HG03558 (cell line): Measurements from ENCODE around the gene LRRC8D.

Experiments
- ATAC-seq: cut with Tn5 transposase; IDR thresholded peaks from one replicate; pipeline ENCODE4 v1.9.1; 2021; ENCODE audit warnings: moderate number of reproducible peaks; ENCODE audit not compliant: unreplicated experiment; ENCODE audit errors: extremely low read depth

The LRRC8D gene

DNA sequence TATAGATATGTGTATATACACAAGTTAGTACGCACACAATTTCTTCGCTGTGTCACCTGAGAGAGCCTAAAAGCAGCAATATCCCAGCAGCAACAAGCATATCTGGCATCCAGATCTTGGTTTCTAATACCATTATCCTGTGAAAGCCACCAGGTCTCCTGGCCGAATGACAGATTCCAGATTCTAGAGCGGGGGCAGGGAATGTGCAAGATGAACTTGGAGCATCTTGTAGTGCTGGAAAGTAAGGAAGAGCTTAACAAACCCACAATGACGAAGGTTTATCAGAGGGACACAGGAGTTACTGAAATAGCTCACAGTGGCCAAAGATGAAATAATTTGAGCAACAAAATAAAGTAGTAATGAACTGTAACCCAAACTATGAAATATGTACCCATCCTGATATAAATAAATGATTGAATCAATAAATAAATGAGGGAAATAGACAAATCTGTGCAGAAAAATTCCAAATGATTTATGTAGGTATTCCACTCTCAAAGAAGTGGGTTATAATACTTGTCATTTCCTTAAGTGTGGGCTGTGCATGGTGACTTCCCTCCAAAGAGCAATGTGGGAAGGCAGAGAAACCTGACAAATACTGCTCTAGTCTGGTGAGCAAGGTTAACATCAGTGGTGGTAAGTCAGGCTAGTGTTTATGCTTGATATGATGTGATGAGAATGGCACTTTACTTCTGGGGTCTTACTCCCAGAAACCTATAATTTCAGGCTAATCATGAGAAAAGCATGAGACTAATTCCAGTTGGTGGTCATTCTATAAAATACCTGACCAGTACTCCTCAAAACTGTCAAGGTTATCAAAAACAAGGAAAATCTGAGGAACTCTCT, 67.9 kb downstream of the LRRC8D start:
- no peak for ATAC-seq

DNA sequence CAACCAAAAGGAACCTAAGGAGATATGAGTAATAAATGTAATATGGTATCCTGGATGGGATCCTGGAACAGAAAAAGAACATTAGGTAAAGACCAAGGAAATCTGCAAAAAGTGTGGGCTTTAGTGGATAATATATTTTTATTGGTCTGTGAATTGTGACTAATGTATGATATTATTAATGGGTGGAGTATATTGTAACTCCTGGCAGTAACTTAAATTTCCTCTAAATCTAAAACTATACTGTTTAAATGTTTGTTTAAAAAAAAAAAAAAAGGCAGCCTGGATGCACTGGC, 68.4 kb downstream of the LRRC8D start:
- ATAC-seq = no peak

DNA sequence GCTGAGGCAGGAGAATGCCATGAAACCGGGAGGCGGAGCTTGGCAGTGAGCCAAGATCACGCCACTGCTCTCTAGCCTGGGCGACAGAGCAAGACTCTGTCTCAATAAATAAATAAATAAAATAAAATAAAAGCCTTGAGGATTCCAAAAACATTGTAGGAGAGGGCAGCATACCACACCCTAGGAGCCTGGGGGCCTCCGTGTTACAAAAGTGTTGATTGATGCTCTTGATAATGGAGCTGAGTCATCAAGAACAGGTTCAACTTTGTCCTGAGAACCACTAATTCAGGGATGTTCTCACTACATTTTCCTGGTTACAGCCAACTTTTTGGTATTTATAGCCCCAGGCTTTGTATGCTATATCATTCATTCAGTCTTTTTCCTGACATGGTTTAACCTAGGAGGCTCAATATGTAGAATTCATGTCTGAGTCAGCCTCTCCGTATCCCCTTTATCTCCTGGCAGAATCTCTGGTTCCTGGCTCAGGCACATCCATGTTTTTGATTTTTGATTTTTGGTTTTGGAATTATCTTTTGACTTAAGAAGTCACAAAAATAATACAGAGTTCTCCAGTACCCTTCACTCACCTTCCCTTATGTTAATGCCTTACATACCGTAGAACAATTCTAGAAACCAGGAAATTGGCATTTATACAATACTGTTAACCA, 69.4 kb downstream of the LRRC8D start:
- ATAC-seq = no peak

DNA sequence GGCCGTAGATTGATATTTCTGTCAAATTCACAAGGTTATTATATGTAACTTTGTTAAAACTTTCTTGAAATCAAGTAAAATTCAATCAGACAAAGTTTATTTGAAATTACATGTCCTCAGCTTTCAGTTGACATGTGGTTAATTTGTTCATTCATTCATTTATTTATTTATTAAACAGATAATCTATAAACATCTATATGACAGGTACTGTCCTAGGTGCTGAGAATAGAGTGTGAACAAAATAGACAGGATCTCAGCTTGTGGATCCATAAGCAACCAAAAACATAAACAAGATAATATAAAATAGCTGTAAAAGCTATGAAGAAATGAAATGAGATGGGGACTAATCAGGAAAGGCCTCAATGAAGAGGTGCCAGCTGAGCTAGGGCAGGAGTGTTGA, 72.0 kb downstream of the LRRC8D start:
- no peak for ATAC-seq

DNA sequence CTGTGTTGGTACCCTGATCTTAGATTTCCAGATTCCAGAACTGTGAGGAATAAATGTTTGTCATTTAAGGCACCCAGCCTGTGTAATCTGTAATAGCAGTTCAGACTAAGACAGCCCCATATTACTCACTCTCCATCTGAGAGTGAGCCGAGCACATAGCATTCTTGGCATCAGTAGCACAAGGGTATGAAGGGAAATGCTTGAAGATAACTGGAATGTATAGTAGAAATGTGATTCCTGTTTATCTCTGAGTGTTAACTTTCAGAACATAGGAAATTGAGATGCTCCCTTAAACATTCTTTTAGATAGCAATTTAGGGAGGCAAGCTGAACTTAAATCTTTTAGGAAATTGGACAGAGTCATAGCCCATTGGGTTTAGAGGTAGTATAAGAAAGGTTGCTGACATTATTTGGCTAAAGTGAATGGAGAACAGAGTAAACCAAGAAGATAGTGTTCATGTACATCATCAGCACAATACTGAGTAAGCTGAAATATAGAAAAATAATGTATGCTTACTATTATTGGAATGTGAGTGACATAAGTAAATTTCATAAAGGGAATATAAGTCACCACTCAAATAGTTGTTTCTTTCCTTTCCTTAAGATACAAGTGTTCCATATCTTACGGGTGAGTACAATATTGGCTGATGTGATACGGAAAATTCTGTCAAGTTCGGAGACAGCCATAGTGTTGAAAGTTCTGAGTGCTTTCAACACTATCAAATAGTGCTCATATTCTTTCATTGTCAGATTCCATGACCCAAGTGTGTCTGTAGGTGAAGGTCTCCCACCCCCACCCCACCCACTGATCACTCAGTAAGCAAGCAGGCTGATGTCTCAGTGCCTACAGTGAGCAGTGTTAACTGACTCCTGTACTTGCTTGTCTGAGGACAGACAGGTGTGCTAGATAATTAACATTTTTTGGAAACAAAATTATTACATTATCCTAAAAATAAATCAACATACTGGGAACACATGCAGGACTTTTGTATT, 73.7 kb downstream of the LRRC8D start:
- ATAC-seq = no peak

DNA sequence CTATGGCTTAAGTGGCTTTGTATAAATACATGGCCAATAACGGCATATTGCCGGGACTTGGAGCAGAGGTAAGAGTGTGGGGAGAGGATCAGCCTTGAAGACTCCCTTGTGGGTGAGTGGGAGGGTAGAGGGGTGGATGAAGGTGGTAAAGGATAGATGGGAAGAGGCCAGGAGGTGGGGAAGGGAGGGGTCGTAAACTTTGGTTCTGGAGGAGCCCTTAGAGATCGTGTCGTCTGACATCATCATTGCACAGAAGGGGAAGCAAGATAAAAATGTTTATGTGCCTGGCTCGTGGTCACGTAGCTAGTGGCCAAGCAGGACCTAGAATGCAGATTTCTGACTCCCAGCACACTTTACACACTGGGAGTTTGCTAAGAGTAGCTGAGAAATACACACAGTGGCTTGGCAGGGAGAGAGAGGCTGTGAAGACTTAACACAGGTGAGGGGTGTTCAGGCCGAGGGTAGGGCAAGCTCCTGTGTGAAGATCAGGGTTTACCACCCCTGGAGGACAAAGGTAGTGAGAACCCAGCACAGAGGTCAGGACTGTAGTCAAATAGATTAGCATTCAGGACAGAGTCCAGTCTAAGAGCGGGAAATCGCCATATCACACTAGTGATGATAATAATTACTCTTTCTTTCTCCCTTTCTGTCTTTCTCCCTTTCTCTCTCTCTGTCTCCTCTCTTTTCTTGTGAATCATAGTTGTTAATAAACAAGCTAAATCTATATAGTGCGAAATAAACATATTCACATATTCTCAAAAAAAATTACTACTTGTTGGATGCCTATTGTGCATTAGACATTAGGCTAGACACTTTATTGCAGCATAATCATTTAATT, 75.5 kb downstream of the LRRC8D start:
- ATAC-seq = no peak

DNA sequence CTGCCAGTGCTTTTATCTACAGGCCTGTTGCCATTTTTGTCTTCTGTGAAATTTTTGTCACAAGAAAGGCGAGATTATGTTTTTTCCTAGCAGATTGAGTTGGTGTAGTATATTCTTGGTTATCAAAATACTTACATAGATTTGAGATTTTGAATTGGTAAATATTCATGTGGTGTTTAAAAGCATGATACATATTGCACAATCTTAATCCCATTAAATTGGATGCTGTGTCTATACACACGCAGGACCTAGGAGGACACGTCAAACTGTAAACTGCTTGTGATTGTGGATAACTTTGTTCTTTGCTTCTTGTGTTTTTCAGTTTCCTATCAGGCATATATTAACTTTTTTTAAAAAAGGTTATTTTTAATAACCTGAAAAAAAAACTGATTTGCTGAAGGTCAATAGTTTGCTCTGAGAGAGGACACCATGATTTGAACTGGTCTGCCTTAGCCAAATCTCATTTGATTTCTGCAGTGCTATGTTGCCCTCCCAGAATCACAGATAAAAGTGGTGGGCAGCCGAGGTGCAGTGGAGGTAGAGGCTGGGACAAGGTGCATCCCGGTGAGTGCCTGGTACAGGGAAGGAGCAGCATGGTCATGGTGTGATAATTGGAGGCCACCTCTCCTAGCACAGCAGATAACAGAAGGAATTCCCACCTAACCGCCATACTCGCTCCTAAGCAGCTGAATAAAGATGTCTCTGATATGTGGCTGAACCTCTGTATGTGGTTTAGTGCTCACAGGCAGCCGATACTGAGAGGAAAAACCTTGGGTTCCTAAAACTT, 76.7 kb downstream of the LRRC8D start:
- no peak for ATAC-seq

DNA sequence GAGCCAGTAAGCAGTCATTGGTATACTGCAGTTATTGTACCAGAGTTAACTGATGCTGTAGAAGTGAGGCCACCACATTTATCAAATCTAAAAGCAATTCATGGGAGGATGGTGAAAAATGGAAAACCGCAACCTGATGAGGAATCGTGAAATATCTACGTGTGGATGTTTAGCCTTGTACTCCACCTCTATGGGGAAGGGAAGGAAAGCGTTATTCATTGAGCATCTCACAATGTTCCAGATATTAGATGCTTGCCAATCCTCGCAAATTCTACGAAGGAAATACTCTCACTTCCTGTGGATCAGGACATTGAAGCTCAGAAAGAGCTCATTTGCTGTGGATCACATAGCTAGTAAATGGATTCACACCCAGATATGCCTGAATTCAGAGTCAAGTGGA, 77.3 kb downstream of the LRRC8D start:
- ATAC-seq = no peak

DNA sequence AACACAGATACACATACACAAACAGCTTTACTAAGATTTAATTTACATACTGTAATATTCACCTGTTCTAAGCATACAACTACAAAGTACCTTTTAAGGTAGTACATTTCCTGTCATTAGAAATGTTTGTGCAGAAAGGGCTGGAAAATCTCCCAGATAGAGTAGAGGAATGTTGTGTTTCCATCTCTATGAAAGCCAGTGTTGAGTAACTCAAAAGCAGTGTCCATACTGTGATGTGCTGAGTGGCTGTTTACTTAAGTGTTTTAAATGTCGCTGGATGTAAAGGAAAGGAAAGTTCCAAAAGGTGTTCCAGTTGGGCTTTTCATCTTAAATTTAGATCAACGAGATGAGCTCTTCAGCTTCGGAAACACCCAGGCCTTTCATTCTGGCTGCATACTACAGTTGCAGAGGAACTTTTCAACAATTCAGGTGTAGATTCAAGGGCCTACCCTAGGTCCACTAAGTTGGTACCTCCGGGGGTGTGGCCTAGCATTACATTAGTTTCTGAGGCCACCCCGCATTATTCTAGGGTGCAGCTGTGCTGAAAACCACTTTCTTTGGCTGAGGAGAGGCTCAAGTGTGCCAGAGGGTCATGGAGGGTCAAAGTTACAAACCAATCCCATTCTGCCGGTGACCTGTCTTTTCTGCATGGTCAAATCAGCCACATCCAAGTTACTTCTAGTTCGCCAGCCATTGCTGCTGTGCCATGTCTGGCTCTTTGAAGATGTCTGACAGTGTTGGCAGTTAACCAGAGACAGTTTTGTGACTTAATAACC, 78.1 kb downstream of the LRRC8D start:
- ATAC-seq = no peak

DNA sequence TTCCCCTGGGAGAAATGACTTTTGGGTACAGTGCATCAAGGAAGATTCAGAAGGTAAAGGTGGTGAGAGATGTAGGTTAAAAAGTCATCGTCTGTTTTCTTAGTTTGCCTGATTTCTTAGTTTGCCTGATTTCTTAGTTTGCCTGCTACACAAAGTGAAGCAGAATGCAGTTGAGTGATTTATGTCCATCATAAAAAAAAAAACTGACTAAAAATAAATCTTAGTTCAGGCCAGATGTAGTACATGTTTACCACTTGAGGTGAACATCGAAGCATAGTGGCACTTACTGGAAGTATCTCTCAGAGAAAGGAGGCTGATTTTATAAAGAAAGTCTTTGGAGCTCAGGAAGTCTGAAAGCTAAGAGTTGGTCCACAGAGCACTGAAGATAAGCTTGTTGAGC, 79.5 kb downstream of the LRRC8D start:
- no peak for ATAC-seq

DNA sequence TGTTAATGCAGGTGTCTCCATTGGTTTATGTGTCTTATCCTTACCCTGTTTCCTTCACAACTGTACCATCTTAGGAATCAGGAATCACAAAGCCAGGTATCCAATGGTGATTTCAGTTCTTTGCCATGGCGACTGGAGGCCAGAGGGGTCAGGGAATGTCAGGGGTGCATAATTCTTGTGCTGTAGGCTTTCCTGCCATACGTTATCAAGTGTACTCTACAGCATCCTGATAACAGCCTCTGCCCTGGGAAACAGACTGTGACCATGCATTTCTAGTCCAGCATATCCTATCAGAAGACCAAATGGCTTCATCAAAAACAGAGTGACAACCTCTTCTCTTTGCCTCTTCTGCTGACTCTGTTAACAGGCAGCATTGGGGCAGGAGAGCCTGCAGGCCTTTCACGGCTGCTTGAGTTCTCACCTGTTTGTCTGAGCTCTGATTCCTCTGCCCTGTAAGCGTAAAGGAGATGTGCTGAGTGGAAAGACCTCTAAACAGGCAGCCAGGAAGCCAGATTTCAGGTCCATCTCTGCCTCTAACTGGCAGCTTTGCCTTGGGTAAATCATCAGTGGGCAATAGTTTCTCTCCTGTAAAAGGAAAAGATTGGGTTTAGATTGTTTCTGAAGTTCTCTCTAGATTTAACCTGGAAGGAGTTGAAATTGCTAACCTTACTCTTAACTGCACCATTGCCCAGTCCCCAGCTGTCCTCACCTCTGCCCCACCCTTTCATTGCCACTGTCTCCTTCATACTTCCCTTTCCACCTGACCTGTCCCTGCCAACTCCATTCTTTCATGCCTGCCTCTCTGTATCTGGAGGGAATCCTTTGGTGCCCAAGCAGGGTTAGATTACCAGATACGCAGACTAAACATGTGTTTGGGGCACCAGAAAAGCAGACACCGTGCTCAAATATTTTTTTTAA, 80.2 kb downstream of the LRRC8D start:
- ATAC-seq = no peak

DNA sequence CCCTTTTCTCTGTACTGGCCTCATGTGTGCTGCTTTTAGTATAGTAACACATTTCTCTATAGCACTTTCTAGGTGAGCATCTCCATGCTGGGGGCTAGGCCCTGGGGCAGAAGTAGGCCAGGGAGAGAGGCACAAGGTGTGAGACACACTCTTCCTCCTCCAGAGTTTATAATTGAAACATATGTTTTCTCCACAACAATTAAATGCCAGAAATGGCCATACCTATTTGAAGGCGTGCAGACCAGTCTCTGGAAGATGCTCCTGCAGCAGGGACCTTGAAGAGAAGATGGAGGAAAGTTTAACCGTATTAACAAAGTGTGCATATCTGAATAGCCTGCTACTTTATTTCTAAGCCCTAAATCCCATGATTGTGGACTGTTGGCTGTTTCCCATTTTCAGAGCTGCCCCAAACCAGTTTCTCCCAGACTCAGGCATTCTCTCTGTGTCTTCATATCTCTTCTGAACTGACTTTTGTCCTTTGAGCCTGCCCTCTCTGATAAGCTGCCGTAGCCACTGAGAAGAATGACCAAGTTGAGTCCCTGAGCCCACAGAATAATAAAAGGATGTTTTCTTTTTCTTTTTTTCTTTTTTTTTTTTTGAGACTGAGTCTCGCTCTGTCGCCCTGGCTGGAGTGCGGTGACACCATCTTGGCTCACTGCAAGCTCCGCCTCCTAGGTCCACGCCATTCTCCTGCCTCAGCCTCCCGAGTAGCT, 81.3 kb downstream of the LRRC8D start:
- ATAC-seq = no peak

DNA sequence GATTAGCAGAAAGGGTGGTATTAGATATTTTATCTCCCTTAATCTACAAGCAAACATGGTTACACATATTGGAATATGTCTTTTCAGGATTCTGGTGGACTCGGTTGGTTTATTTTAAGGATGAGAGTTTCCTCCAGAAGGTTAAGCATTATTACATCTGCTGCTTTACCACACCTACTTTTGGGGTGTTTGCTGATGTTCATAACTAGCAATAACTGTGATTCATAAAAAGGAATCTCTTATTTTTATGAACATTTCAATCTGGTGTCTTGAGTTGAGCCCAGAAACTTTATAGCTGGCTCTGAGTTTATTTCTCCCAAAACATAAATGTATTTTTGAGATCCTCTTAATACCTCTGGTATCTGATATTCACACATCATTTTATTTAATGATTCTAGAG, 82.7 kb downstream of the LRRC8D start:
- ATAC-seq = no peak

DNA sequence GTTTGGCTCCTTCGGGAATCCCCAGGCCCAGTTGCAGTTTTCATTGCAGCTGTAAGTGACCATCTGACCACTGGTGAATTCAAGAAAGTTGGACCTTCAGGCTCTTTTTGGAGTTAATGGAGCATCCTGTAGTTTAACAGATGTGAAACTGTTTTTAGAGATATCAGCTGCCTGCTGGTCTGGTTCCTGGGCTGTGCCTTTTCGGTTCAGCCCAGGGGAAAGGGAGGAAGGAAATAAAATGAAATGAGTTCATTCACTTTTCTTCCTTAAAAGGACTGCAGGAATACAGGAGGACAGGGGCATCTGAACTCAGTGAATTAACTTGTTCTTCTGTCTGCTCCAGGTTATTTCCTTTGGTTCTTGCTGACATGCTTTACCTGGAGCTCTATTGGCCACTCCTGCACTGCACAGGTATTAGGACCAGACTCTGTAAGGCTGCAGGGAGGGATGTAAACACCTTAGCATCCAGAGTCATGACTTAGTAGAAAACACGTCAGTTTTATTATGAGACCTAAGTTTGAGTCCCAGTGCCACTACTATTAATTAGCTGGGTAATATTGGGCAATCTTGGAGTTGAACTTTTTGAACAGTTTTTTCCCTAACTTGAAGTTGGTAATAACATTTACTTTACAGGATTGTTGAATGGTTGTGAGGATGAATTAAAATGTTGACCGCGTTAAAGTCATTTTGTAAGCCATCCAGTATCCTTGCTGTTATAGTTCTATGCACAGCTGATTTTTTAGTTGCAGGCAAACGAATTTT, 83.6 kb downstream of the LRRC8D start:
- no peak for ATAC-seq

DNA sequence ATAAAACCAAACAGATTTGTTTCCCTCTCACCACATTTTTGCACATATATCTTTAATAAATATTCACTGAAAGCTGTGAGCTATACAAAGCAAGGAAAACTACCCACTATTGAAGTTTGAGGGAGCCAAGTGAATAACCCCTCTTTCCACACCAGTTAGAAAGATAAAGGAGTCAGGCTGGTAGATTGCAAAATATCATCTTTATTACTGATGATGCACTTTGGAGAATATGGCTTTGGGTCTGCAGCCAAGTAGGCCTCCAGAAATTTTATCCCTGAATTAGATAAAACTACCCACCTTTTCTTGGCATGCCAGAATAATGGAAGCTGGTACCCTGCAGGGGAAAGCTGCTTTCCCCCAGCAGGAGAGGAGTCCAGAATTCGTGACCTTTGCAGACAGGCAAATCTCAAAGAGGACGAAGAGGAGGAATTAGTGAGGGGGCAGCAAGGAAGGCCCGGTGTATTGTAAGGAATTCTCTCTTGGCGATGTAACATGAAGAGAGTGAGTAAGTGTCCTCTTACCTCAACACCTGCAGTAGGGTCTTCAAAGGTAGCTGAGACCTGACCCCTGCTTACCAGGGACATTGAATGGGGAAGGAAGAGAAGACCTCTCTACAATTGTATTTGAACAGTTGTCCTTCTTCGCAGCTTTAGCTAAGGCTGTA, 84.7 kb downstream of the LRRC8D start:
- no peak for ATAC-seq

DNA sequence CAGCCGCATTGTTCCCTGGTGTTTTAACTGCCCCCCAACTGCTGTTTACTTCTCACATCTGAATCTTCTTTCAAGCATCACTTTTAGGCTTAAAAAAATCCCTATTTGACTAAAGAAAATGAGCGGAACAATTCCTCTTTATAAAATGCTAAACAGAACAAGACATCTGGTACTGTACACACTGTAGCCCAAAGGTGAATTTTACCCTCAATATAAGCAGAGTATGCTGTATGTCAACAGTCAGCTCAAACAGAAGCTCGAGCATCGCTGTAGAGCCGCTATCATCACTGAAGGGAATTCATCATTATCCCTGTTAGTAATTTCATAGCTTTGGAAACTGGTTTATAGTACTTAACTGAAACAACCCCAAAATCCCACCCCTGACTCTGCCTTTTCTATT, 85.3 kb downstream of the LRRC8D start:
- no peak for ATAC-seq
